CD4-positive, alpha-beta T cell treated with Interleukin-6 at 100 ng/mL for 8 hours (primary cell): ENCODE data around the gene CCDC92.
"Not testable (repeated sequence)": the region's sequence is repeated elsewhere in the genome, so short reads cannot be mapped to it uniquely, and the experiment has no call there.

ENCODE experiments used
- DNase-seq: peaks from one replicate; pipeline ENCODE4 v3.0.0-alpha.2; 2020; ENCODE audit warnings: mixed read lengths, low spot score

CCDC92 gene

DNA sequence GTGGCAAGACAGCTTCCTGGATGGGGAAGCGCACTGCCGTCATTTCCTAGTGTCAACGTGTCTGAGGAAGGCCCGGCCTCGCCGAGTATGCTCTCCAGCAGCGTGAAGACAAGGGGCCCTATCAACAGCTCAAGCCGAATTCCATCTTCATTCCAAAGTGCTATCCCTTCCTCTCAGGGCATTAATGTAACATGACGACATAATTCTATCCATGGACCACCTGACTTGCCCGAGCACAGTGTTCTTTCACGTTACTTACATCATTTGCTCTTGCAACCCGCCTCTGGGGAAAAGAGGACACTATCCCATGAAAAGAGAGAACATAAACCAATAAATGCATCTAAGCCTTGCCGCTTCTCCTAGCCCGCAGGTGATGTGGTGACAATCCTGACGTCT, 22.9 kb downstream of the CCDC92 start:
- DNase-seq, result no peak

DNA sequence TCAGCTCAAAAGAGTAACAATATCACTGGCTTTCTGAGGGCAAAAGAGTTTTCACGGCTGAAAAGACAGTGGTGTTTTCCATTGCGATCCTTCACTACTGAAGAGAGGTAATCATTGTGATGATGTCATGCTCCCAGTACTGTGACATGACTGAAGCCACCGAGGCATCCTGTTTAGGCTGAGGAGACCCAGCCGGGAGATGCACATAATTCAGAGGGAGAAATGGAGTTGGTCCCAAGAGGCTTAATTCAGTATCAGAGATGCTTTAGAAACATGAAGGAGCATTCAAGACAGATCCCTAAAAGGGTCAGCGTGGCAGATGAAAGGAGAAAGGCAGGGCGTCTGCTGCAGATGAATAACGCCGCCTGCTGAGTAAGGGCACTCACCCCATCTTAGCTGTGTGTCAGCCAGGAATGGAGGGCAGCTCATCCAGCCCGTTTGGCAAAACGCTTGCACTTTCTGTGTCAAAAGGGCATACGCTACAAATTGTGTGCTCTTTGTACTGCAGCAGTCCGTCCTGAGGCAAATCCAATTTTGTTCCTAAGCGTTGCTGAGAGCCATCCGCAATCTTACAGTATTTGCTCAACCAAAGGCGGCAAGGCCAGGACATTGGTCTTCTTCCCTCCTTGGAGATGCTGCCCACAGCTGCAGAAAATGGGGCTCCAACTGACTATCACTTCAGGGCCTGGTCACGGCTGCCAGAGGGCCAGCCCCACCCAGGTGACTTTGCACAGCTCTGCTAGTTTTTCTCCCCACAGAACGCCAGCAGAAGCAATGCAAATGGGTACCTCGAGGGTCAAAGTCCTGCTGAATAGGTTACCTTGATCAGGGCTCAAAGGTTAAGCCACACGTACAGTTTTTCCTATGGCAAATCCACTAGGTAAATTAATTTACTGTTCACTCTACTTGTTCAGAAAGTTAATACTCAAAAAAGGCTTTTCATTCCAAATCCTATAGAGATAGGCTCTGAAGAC, 23.5 kb downstream of the CCDC92 start:
- DNase-seq, result no peak

- no peak for DNase-seq
These were observed 24.2 kb downstream of the CCDC92 start for GRCh38 chr12:123948401-123948795.

GRCh38 chr12:123947531-123947930, 25.1 kb downstream of the CCDC92 start:
- not testable (repeated sequence) for DNase-seq

GRCh38 chr12:123946516-123947505, 25.8 kb downstream of the CCDC92 start:
- DNase-seq, result not testable (repeated sequence)

DNA sequence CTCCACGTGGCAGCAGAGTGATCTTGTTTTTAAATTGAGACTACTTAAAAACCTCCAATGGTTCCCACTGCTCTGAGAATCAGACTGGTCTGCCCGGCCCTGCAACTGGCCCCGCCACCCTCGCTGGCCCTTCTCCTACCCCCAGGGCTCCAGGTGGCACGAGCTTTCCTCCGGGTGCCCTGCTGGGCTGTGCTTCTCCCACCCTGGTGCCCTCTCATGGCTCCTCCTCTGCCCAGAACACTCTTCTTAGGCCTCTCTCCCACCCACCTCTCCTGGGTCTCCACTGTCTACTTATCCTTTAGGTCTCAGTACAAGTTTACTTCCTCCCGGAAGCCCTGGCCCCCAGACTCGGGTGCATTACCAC, 26.5 kb downstream of the CCDC92 start:
- DNase-seq, result no peak

DNA sequence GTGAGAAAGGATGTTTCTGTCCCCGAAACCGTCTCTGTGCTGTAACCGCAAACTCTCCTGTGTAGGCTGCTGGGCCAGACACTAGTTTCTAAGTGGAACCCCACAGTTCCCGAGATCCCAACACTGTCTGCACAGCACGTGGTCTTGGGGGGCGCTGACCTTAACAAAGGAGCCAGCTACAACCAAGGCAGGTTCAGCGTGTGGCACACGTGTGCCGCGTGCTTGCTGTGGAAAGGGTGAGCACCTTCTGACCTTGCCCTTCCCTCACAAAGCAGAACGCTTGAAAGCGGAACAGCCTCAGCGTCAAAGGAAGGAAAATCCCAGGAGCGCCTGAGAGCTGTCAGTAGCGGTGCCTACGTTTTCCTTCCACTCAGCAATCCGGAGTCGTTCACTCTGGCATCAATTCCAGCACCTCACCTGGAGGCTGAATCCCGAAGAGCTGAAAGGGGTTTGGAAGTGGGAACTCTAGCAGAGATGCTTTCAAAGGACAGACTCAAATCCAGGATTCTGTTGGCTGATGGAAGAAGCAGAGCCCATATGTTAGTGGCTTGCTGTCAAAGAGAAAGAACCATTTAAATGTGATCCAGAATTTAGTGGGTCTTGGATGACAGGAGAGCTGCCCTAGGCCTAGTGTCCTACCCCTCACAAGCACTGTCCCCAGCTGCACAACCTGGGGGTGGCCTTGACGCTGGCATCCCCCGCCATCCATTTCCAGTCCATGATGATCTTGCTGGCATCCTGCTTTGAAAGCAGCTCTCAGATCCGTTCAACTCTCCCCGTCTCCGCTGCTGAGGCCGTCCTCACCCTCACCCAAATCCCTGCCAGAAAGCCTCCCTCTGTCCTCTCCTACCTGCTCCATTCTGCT, 27.1 kb downstream of the CCDC92 start:
- DNase-seq, result no peak

DNA sequence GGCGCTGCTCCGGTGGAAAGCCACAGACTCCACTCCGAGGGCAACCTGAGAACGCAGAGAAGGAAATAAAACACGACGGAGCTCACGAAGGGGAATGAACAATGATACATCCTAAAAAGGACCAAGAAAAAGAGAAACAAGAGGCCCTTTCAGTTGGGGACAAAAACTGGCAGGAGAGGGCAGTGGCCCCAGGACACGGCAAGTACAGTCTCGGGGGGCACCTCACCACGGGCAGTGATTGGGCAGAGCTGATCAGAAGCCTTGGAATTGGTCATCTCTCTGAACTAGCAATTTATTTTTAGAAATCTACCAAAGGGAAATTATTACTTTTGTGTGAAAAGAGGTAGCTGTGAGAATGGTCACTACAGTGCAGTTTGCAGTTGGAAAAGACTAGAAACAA, 27.9 kb downstream of the CCDC92 start:
- no peak for DNase-seq

- DNase-seq, result no peak
These were observed 28.8 kb downstream of the CCDC92 start for GRCh38 chr12:123943816-123944215.

DNA sequence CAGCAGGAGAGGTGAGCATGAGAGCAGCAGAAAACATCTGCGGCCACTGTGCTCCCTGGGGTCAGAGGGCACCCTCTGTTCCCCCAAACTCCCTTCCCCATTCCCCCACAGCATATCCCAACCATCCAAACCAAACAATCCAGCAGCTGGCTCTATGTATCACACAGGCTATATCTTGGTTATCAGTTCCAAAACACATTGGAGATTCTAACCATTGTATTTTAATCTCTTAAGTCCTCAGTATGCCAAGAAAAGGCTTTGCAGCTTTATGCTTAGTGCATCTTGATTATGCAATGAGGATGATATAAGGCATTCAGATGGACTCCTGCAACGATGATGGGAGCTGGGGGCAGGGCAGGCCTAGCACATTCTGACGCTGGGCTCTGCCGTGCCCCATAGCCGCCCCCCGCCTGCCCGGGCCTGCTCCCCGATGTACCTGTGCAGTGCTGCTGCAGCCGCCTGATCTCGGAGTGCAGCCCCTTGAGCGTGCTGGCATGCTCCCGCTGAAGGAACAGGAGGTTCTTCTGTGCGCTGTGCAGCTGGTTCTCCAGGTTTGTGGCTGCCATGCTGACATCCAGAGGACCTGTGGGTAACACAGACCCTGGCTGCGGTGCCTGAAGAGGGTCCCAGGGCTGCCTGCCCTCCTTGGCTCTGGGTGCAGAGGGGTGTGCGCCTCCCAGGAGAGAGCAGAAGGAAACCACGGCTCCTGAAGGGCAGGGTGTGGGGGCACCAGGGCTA, 29.6 kb downstream of the CCDC92 start:
- no peak for DNase-seq

DNA sequence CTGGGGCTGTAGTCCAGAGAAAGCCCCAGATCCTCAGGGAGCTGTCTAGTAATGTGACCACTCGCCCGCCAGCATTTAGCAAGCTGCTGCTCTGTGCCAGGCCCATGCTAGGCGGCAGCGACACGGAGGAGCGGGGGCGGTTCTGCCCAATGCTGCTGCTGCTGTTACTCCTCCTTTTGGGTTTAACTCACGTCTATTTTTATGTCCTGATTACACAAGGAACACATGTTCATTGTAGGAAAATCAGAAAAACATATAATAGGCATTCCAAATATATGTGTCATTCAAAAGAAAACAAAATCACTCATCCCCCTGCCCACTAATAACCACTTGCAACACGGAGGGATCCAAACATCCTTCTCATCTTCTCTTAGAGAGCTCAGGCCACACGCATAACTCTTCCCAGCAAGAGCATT, 30.4 kb downstream of the CCDC92 start:
- DNase-seq, result no peak

DNA sequence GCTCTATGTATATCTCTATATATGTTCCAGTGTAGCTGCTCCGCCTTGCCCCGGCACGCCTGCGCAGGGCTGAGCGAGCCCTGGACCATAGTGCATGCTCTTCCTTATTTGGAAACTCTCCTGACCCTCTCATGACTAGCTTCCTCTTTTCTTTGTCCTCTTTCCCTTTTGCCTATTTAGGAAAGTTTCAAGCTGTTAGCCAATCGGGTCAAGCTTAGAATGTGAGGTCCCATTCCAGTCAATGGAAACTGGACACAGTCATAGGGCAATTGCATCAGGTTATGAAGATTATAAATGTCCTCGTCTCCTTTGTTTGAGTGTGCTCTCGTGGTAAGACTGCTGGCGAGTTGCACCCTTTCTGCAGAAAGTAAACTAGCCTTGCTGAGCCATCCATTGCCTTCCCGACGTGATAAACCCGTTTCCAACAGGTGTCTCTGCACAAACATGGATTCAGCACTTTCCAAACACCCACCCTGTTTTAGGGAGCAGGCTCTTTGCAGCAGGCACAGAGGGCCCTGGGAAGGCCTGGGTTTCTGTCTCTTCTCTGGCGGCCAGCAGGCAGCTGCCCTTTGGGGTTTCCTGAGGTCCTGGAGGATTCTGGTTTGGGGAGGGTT, 30.9 kb downstream of the CCDC92 start:
- no peak for DNase-seq

- no peak for DNase-seq
These were observed 31.6 kb downstream of the CCDC92 start for GRCh38 chr12:123941000-123941399.

GRCh38 chr12:123940627-123940966, 32.0 kb downstream of the CCDC92 start:
- no peak for DNase-seq

DNA sequence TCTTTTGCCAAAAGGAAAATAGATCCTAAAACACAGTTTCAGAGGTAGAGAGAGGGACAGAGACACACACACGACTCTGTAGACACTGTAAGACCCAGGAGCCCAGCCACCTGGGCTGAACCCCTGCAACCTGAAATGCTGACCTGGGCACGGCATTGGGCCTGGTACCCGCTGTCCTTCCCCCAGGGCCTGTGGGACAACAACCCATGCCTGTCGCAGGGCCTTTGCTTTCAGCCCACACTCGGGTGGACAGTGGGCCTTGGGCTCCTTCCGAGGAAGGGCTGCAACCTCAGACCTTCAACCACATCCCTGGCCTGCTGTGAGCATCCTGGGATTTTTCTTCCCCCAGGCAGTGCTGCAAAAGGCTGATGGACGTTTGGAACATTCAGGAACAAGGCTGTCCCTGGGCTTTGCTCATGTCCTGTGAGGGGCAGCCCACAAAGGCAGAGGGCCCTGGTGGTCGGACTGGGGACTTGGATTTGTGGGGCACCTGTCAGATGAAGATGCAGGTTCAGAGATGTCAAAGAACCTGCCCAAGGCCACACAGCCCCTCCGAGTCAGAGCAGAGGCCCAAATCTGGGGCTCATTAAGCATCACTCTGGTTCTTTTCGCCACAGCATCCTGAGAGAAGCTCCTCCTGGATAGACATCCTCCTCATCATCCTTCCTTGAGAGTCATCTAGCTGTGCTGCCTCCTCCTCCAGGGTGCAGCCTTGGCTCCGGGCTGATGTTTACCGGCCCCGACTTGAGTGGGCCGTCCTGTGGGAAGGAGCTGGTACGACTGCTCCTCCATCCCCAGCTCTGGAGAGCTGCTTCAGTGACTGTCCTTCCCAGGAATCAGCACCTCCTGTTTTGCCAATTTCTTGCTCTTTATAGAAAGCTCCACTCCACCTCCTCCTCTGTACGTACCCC, 32.7 kb downstream of the CCDC92 start:
- DNase-seq, result no peak

- no peak for DNase-seq
These were observed 33.8 kb downstream of the CCDC92 start for GRCh38 chr12:123938679-123939480.

DNA sequence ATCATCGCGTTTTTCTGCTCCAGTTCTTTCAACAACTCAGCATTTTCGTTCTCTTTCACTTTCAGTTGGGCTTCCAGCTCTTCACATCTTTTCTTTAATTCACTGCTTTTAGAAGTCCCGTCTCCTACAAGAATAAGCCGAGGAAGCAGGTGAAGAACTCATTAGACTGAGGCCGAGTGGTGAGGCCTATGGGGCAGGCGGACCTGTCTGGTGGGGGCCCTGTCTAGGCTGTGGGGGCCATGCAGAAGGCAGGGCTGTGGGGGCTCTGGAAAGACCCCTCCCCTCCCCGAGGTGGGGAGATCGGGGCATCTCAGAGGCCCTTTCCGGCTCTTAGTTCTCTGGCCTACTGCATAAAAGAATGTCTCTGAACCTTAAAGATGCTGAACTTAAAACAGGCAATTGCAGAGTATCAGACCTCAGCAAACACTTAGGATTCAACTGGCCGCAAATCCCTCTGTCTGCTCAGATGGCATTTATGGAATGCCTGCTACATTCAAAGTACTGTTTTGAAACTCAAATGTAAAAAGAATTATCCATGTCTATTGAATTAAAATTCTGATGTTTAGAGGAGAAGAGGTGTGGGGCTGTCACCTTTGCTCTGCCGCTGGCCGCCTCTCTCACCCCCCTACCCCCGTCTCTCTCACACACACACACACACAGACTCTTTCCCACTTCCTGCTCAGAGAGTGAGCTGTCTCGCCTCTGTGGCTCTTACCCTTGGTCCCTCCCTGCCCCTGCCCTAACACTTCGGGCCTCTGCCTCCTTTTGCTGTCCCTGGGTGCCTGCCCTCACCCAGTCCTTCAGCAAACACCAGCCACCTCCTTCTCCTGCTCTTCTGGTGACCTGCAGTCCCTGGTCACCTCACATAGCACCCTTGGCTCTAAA, 34.7 kb downstream of the CCDC92 start:
- DNase-seq, result peak; percentile 67
